ENCODE measurements around the gene CD300LB.

- TF ChIP-seq CTCF (IDR thresholded peaks at IDR 0.05) = no peak
- no peak for TF ChIP-seq ZFX (IDR thresholded peaks at IDR 0.05; ENCODE audit: borderline replicate concordance)
Observed at GRCh38 chr17:74516561-74517328, 14.5 kb downstream of the CD300LB start.
